ENCODE data around the gene FRYL. TPM values are rescaled to one million over a fixed set of nuclear protein-coding genes. Genes with fewer than 3 reads are reported as not detected.

Gene FRYL
- total RNA-seq, 1 donor = 42.0 TPM

- H3K27ac ChIP-seq (ENCODE audit: low read depth, low read length) = no peak overlapping the region
- no peaks in the 10 kb centered on the region for H3K4me1 ChIP-seq (ENCODE audit: insufficient read depth, low read length)
- H3K4me3 ChIP-seq (ENCODE audit: insufficient read depth, low read length) = no peak overlapping the region
- H3K27me3 ChIP-seq (ENCODE audit: insufficient read depth, low read length) = no peaks in the 10 kb centered on the region
- H3K4me2 ChIP-seq (ENCODE audit: insufficient read depth, low read length) = no peak overlapping the region
- DNase-seq (ENCODE audit: insufficient read length, low spot score, missing footprints) = no peak
- TF ChIP-seq CTCF (IDR thresholded peaks at IDR 0.05; ENCODE audit: extremely low read depth, low read depth, low read length) = no peak
- no peak overlapping the region for H2AFZ ChIP-seq (ENCODE audit: low read length)
- H4K20me1 ChIP-seq (ENCODE audit: insufficient read depth, low read length) = peaks cover 3% of the 10 kb centered on the region
- H3K36me3 ChIP-seq (ENCODE audit: insufficient read depth, low read length) = no peaks in the 10 kb centered on the region
- peaks cover 26% of the 10 kb centered on the region for H3K79me2 ChIP-seq (ENCODE audit: insufficient read depth, low read length)
- H3K9me3 ChIP-seq (ENCODE audit: low read depth, low read length) = no peaks in the 10 kb centered on the region
Measured at GRCh38 chr4:48664938-48665337, 115.1 kb downstream of the FRYL start.

GRCh38 chr4:48661391-48661790 is 118.7 kb downstream of the FRYL start:
- H3K79me2 ChIP-seq (ENCODE audit: insufficient read depth, low read length) = peaks cover 19% of the 10 kb centered on the region
- no peak for TF ChIP-seq CTCF (IDR thresholded peaks at IDR 0.05; ENCODE audit: extremely low read depth, low read depth, low read length)
- DNase-seq (ENCODE audit: insufficient read length, low spot score, missing footprints) = no peak
- H2AFZ ChIP-seq (ENCODE audit: low read length) = no peak overlapping the region
- H3K4me2 ChIP-seq (ENCODE audit: insufficient read depth, low read length) = no peak overlapping the region
- no peaks in the 10 kb centered on the region for H3K27me3 ChIP-seq (ENCODE audit: insufficient read depth, low read length)
- H3K9me3 ChIP-seq (ENCODE audit: low read depth, low read length) = no peaks in the 10 kb centered on the region
- H3K27ac ChIP-seq (ENCODE audit: low read depth, low read length) = no peak overlapping the region
- H3K4me3 ChIP-seq (ENCODE audit: insufficient read depth, low read length) = no peak overlapping the region
- no peaks in the 10 kb centered on the region for H3K4me1 ChIP-seq (ENCODE audit: insufficient read depth, low read length)
- H3K36me3 ChIP-seq (ENCODE audit: insufficient read depth, low read length) = no peaks in the 10 kb centered on the region
- H4K20me1 ChIP-seq (ENCODE audit: insufficient read depth, low read length) = peaks cover 6% of the 10 kb centered on the region

GRCh38 chr4:48660347-48660746 is 119.7 kb downstream of the FRYL start:
- no peaks in the 10 kb centered on the region for H3K9me3 ChIP-seq (ENCODE audit: low read depth, low read length)
- TF ChIP-seq CTCF (IDR thresholded peaks at IDR 0.05; ENCODE audit: extremely low read depth, low read depth, low read length) = no peak
- peaks cover 19% of the 10 kb centered on the region for H3K79me2 ChIP-seq (ENCODE audit: insufficient read depth, low read length)
- peaks cover 6% of the 10 kb centered on the region for H4K20me1 ChIP-seq (ENCODE audit: insufficient read depth, low read length)
- H3K36me3 ChIP-seq (ENCODE audit: insufficient read depth, low read length) = no peaks in the 10 kb centered on the region
- no peak overlapping the region for H3K4me3 ChIP-seq (ENCODE audit: insufficient read depth, low read length)
- no peak overlapping the region for H3K4me2 ChIP-seq (ENCODE audit: insufficient read depth, low read length)
- no peak overlapping the region for H3K27ac ChIP-seq (ENCODE audit: low read depth, low read length)
- no peaks in the 10 kb centered on the region for H3K27me3 ChIP-seq (ENCODE audit: insufficient read depth, low read length)
- H3K4me1 ChIP-seq (ENCODE audit: insufficient read depth, low read length) = no peaks in the 10 kb centered on the region
- H2AFZ ChIP-seq (ENCODE audit: low read length) = no peak overlapping the region
- no peak for DNase-seq (ENCODE audit: insufficient read length, low spot score, missing footprints)

GRCh38 chr4:48654015-48654664 is 125.9 kb downstream of the FRYL start:
- Histone ChIP-seq H3K27me3 (ENCODE audit: insufficient read depth, low read length) (no peaks in the 10 kb centered on the region), H3K4me2 (ENCODE audit: insufficient read depth, low read length) (peak overlapping the region; percentile 77), H3K9me3 (ENCODE audit: low read depth, low read length) (no peaks in the 10 kb centered on the region), H2AFZ (ENCODE audit: low read length) (no peak overlapping the region), H3K79me2 (ENCODE audit: insufficient read depth, low read length) (peaks cover 20% of the 10 kb centered on the region), H3K27ac (ENCODE audit: low read depth, low read length) (peak overlapping the region; percentile 44), H3K36me3 (ENCODE audit: insufficient read depth, low read length) (no peaks in the 10 kb centered on the region), H4K20me1 (ENCODE audit: insufficient read depth, low read length) (peaks cover 18% of the 10 kb centered on the region), H3K4me3 (ENCODE audit: insufficient read depth, low read length) (peak overlapping the region; percentile 18), H3K4me1 (ENCODE audit: insufficient read depth, low read length) (peaks cover 12% of the 10 kb centered on the region)
- no peak for TF ChIP-seq CTCF (IDR thresholded peaks at IDR 0.05; ENCODE audit: extremely low read depth, low read depth, low read length)
- DNase-seq (ENCODE audit: insufficient read length, low spot score, missing footprints) = no peak
